HG02798 (cell line): Measurements from ENCODE around the gene NPL.

Source experiments
- ATAC-seq: cut with Tn5 transposase; IDR thresholded peaks from one replicate; pipeline ENCODE4 v1.9.1; 2021; ENCODE audit warnings: mild to moderate bottlenecking; ENCODE audit not compliant: unreplicated experiment, poor library complexity

NPL gene

GRCh38 chr1:182777386-182777785, 12.2 kb upstream of the NPL start:
- ATAC-seq = no peak

- ATAC-seq = no peak
Measured at GRCh38 chr1:182778862-182779261, 10.7 kb upstream of the NPL start.

- ATAC-seq = no peak
Measured at GRCh38 chr1:182779530-182779929, 10.0 kb upstream of the NPL start.

- ATAC-seq = peak; percentile 72
Measured at GRCh38 chr1:182781841-182782586, 7.6 kb upstream of the NPL start.

GRCh38 chr1:182782587-182782913, 7.0 kb upstream of the NPL start:
- ATAC-seq = no peak

- ATAC-seq = no peak
Measured at GRCh38 chr1:182783068-182783467, 6.5 kb upstream of the NPL start.

- ATAC-seq = no peak
Measured at GRCh38 chr1:182784556-182785171, 4.9 kb upstream of the NPL start.

GRCh38 chr1:182785181-182785580, 4.4 kb upstream of the NPL start:
- ATAC-seq = no peak

GRCh38 chr1:182786223-182786994, 3.2 kb upstream of the NPL start:
- no peak for ATAC-seq

GRCh38 chr1:182786995-182787324, 2.6 kb upstream of the NPL start:
- no peak for ATAC-seq

- ATAC-seq = no peak
Measured at GRCh38 chr1:182791281-182792179, 2.0 kb downstream of the NPL start.

- ATAC-seq = no peak
Measured at GRCh38 chr1:182794091-182794490, 4.5 kb downstream of the NPL start.

GRCh38 chr1:182794676-182795201, 5.2 kb downstream of the NPL start:
- no peak for ATAC-seq

GRCh38 chr1:182795563-182796228, 6.1 kb downstream of the NPL start:
- ATAC-seq = no peak

- no peak for ATAC-seq
Measured at GRCh38 chr1:182802006-182802803, 12.6 kb downstream of the NPL start.

- no peak for ATAC-seq
Measured at GRCh38 chr1:182803846-182804245, 14.3 kb downstream of the NPL start.

GRCh38 chr1:182806015-182806678, 16.6 kb downstream of the NPL start:
- ATAC-seq = no peak

- no peak for ATAC-seq
Measured at GRCh38 chr1:182807907-182808306, 18.3 kb downstream of the NPL start.
